ENCODE data around the gene FMN1.

Gene FMN1

GRCh38 chr15:33059184-33059583 lies 135.3 kb downstream of the FMN1 start:
- no peak for DNase-seq (ENCODE audit: low spot score)

GRCh38 chr15:33057845-33058244 lies 136.7 kb downstream of the FMN1 start:
- no peak for DNase-seq (ENCODE audit: low spot score)

DNA sequence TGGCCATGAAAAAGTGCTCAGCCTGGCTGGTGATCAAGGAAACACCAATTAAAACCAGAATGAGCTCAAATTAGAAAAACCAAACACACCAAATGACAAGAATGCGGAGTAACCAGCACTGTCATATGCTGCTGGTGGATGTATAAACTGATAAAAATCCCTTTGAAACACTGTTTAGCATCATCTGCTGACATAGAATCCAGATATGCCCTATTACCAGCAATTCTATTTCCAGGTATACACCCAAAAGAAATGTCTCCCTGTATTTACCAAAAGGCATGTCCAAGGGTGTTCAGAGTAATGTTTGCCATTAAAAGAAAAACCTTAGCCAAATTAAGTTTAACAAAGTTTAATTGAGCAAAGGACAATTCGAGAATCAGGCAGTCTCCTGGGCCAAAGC lies 138.6 kb downstream of the FMN1 start:
- DNase-seq (ENCODE audit: low spot score), result no peak

- DNase-seq (ENCODE audit: low spot score), result no peak
Observed at GRCh38 chr15:33051528-33051927, 143.0 kb downstream of the FMN1 start.

- no peak for DNase-seq (ENCODE audit: low spot score)
Observed at GRCh38 chr15:33048255-33048654, 146.3 kb downstream of the FMN1 start.

GRCh38 chr15:33047077-33047476 lies 147.4 kb downstream of the FMN1 start:
- no peak for DNase-seq (ENCODE audit: low spot score)

- no peak for DNase-seq (ENCODE audit: low spot score)
Observed at GRCh38 chr15:33046329-33046728, 148.2 kb downstream of the FMN1 start.

GRCh38 chr15:33045066-33045810 lies 149.3 kb downstream of the FMN1 start:
- no peak for DNase-seq (ENCODE audit: low spot score)

DNA sequence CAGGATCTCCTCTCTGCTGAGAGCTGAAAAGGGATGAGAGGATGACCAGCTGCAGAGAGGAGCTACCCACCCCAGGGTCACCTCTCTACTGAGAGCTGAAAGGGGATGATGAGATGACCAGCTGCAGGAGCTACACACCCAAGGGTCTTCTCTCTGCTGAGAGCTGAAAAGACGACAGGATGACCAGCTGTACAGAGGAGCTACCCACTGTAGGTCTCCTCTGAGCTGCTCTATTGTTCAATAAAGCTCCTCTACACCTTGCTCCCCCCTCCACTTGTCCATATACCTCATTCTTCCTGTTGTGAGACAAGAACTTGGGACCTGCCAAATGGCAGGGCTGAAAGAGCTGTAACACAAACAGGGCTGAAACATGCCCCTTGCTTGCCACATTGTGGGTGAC lies 149.9 kb downstream of the FMN1 start:
- DNase-seq (ENCODE audit: low spot score), result no peak

- no peak for DNase-seq (ENCODE audit: low spot score)
Observed at GRCh38 chr15:33043636-33044035, 150.9 kb downstream of the FMN1 start.

DNA sequence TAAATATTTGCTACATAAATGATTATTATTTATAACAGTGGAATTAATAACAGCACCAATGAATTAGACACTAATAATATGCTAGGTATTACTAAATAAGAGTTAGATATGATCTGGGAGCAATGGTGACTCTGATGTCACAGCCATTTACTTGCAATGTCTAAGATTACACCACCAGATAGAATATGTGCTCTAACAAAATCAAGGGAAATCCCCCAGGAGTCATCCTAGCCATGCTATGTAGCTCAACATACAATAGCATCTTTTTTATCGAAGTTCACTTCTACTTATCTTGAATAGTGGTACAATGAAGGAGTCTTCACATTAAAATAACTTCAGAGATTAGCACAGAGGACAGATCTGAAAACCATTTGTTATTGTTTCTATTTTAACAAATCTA lies 154.0 kb downstream of the FMN1 start:
- DNase-seq (ENCODE audit: low spot score), result no peak

GRCh38 chr15:33034588-33034987 lies 159.9 kb downstream of the FMN1 start:
- no peak for DNase-seq (ENCODE audit: low spot score)

DNA sequence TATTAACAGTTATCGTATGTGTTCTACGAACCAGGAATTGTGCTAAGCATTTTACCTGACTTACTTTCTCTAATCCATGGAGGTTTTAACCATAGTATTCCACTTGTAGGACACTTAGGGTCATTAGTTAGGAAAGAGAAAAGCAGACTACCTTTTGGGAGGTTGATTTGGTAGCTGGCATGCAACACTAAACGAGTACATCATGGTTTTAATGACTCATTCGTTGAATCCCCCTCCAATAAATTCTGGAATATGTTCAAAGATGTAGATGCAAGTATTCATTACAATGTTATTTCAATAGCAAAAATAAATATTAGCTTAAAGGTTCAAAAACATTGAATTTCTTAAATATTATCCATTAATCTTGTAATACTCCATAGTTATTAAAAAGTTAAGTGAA lies 162.5 kb downstream of the FMN1 start:
- DNase-seq (ENCODE audit: low spot score), result no peak

GRCh38 chr15:33031324-33031821 lies 163.1 kb downstream of the FMN1 start:
- DNase-seq (ENCODE audit: low spot score), result peak; percentile 44

- no peak for DNase-seq (ENCODE audit: low spot score)
Observed at GRCh38 chr15:33030315-33030714, 164.2 kb downstream of the FMN1 start.

- no peak for DNase-seq (ENCODE audit: low spot score)
Observed at GRCh38 chr15:33029109-33029652, 165.3 kb downstream of the FMN1 start.

- no peak for DNase-seq (ENCODE audit: low spot score)
Observed at GRCh38 chr15:33028495-33028894, 166.0 kb downstream of the FMN1 start.

DNA sequence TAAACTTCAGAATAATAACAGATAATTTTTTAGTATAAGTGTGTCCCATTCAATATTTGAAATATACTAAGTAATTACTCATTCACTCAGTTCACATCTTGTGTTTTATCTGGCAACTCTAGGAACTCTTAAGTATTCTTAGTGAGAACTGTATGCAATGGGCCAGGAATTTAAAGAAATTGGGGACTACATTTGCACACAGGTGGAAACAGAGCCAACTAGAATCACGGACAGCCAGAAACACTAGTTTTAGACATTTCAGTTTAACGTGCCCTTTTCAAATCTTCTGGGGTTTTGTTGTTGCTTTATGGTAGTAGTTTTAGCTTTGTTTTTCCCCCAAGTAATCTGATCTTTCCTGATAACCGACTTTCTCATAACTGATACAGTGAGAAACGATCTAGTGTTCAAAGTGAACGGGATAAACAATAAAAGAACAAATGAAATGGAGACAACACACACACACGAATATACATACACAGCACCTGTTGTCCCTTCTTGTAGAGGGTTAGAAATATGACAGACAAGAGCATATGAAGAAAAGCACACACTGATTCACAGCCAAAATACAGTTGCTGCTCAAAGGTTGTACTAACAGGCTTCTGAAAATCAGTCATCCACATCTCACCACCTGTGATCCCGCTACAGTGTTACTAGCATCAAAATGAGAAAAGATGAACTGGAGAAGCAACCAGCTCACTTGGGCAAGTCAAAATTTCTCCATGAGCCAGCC lies 167.0 kb downstream of the FMN1 start:
- DNase-seq (ENCODE audit: low spot score), result no peak

- DNase-seq (ENCODE audit: low spot score), result no peak
Observed at GRCh38 chr15:33026614-33027013, 167.9 kb downstream of the FMN1 start.

DNA sequence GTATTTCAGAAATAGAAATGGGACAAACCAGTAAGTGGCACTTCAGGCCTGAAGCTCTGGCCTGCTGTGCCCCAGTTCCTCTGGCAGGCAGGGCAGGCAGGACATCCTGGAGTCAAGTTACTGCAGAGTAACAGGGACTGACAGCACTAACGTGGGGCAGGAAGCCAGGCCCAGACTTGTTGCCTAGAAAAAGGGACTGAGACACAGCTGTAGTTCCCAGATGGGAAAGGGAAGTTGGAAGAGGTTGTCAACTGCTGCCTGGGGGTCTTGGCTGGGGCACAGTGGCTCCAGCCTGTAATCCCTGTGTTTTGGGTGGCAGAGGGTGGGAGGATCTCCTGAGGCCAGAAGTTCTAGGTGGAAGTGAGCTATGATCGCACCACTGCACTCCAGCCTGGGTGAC lies 171.9 kb downstream of the FMN1 start:
- peak; percentile 68 for DNase-seq (ENCODE audit: low spot score)

DNA sequence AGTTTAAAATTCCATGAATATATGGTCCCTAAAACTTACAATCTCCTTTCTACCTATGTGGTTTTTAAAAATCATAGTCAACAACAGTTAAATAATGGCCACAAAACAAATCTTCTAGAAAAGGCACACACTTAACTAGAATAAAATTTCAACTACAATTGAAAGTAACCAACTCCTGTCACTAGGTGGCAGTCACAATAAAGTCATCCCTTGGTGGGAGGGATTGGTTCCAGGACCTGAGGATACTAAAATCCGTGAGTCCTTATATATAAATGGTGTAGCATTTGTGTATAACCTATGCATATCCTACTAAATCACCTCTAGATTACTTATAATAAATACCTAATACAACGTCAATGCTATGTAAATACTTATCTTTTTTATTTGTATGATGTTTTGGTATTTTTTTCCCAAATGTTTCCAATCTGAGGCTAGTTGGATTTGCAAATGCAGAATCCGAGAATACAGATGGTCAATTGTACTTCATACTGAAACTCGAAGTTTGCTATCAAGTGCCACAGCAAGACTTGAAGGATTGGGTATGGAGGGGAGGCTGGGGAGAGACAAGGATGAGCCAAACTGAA lies 172.6 kb downstream of the FMN1 start:
- peak; percentile 65 for DNase-seq (ENCODE audit: low spot score)

DNA sequence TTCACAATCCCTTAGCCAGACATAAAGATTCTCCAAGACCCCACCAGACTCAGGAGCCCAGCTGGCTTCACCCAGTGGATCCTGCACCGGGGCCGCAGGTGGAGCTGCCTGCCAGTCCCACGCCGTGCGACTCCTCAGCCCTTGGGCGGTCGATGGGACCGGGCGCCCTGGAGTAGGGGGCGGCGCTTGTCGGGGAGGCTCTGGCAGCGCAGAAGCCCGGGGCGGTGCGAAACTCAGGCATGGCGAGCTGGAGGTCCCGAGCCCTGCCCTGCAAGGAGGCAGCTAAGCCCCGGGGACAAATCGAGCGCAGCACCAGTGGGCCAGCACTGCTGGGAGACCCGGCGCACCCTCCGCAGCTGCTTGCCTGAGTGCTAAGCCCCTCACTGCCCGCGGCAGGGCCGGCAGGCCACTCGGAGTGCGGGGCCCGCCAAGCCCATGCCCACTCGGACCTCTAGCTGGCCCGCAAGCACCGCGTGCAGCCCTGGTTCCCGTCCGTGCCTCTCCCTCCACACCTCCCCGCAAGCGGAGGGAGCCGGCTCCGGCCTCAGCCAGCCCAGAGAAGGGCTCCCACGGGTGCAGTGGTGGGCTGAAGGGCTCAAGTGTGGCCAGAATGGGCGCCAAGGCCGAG lies 175.0 kb downstream of the FMN1 start:
- no peak for DNase-seq (ENCODE audit: low spot score)

Data from AG08396 (cell line).